NOMO-1 (cell line): Measurements from ENCODE around the gene SNX20.

ENCODE experiments used
- DNase-seq, 2 experiments: peaks; one replicate each; lab custom pipeline; 2025; ENCODE audit not compliant: unreplicated experiment in 2 of 2; lab: John Stamatoyannopoulos, UW

The SNX20 gene

DNA sequence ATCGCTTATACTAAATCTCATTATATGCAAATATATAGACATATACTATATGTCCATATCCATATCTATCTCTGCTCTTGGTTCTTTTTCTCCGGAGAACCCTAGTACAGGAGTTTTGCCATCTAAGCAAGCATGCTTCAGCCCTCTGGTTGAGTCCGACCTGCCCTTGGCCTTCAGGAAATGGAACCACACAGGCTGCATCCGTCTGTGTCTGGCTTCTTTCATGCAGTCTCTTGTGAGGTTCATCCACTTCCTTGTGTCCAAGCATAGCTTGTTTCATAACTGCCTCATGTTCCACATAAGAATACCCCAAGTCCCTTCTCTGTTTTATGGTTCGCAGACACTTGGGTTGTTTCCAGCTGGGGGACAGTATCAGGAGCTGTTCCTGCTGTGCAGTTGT lies 16.8 kb downstream of the SNX20 start:
- DNase-seq, result no peak

DNA sequence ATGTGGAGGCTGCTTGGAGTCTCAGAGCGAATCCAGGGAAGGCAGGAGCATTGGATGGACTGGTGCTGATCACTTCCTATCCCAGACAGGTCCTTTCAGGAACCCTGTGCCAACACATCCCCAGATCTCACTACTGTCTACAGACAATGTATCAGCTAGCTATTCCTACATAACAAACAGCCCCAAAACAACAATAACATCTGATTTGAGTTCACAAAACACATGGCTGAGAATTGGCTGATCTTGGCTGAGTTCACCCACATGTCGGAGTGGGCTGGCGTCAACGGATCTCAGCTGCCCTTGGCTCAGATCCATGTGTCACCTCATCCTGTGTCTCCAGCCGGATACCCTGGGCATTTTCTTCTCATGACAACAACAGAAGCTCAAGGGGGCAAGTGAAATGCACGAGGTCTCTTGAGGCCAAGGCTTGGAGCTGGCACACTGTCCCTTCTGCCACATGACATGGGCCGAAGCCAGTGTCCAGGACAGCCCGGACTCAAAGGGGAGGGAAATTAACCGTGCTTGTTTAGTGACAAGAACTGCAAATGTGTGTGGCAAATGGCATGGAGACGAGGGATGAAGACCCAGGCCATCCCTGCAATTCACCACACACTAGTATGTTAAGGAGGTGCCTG lies 18.7 kb downstream of the SNX20 start:
- no peak for DNase-seq

DNA sequence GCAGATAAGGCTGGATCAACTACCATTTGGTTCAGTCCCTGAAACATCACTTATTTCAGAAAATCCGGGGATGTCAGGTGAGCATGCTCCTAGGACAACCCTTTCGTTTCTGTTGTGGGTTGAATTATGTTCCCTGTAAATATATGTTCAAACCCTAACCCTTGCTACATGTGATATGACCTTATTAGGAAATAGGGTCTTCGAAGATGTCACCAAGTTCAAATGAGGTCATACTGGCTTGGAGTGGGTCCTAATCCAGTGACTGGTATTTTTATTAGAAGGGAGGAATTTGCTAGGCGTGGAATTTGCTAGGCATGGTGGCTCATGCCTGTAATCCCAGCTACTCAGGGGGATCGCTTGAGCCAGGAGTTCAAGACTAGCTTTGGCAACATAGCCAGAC lies 21.3 kb downstream of the SNX20 start:
- no peak for DNase-seq

DNA sequence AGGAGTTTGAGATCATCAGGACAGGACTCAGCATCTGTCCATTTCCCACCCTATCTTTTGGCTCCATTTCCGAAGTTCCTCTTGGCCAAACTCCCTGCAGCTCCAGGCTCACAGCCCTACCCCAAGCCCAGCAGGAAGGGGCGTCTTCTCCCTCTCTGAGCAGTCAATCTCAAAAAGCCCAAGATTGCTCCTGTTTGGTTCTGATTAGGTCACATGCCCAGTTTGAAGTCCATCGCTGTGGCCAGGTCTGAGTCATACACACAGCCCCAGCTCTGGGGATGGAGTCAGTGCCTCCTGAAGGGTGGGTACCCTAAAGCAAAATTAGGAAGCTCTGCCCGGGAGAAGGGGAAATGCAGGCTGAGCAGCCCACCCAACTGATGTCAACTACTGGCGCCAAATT lies 23.9 kb downstream of the SNX20 start:
- DNase-seq, result no peak

DNA sequence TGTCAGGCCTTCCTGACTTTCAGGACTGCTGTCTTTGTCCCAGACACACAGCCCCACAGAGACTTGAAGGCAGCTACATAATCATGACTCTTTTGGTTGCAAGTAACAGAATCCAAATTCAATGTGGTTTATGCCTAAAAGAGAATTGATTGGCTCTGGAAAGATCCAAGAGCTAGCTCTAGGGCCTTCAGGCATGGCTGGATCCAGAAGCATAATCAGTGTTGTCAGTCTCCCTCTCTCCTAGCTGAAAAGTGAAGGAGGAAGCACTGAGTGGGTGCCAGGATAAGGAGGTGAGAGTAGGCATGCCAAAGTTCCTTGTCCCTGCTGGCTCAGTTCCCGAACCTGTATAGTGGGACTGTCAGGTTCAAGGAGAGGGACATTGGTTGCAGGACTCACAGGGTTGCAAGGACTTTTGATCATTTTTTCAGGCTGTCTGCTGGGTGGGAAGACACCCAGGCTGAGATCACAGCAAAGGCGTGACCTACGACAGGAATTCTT lies 25.5 kb downstream of the SNX20 start:
- no peak for DNase-seq

DNA sequence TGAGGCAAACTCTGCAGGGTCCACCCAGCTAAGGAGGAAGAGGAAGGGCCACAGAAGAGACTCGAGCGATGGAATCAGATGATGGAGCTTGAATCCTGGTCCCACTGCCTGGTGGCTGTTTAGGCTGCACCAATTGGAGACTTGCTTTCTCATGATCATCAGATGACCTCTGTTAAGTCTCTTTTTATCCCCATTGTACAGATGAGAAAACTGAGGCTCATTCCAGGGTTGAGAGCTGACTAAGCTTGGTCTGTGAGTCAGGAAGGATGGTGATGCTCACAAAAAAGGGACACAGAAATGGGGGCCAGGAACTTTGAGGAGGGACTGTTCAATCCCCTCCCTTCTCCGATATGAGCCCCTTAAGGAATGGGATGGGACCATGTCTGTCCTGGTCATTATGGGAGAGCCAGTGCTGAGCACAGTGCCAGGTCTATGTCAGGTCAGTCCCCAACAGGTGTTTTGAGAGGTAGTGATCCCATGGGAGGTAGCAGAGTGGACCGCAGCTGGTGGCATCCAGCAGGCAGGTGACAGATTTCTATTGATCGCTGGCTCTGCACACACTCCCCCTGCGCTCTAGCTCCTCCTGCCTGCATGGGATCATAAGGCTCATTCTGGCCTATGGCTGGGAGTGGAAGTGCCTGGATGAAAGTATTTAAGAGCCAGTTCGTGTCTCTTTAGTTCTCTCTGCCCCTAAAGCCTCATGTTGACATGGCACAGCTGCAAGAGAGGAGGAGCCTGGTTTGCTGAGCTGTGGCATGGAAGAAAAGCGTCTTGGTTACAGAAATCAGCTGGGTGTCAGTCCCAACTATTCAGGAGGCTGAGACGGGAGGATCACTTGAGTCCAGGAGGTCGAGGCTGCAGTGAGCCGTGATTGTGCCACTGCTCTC lies 27.2 kb downstream of the SNX20 start:
- DNase-seq, result no peak

DNA sequence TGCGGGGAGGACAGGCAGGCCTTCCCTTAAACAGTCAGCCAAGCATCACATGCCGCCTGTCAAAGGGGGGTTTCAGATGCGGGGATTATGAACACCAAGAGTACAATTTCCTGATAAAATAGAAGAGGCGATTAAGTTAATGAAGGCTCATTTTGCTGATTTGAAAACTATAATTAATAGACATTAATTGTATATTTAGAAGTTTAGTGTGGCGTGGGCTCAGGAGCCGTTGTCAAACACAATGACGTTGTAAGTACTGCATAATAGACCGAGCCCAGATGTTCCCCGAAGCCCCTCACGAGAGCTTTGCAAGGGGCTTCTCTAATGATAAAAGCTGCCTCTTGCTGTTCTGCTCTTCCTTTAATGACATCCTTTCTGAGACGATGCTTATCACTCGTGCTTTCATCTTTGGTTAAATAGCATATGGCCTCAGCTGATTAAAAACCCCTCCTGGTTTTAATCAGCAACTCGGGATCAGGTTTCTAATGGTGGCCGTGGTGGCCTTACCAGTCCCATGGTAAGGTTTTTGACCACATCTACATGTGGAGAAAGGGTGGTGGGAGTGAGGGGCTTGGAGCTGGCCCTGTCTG lies 28.2 kb downstream of the SNX20 start:
- DNase-seq, result no peak

DNA sequence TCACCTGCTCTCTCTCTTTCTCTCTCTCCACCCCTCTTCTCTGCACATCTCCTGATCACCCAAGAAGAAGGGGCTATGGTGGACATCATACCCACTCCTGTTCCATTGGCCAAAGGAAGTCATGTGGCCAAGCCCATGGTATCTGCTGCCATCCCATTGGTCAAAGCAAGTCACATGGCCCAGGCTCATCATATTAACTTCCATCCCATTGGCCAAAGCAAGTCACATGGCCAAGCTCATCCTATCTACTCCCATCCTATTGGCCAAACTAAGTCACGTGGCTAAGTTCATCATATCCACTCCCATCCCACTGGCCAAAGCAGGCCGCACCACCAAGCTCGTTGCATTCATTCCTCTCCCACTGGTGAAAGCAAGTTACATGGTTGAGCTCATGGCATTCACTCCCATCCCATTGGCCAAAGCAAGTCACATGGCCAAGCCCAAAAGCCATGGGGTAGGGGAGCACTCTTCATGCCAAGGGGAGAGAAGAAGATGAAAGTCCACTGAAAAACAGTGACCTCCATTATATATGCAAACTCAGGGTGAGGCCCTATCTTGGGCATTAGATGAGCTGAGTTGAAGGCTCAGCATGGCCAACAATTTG lies 29.2 kb downstream of the SNX20 start:
- no peak for DNase-seq

DNA sequence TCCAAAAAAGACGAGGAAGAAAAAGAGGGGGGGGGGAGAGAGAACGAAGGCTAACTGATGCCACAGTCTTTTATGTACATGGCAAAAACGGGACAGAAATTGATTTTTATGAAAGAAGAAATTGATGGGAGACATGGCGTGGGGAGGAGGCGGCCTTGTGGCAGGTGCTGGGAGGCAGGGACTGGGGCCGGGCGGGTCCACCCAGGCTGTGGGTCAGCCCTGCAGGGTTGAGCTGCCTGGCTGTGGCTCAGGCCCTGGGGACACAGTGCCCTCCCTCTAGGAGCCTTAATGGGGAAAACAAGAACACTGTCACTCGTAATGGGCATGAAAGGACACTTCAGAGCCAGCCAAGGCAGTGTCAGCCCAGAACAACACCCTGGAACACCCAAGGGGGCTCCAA lies 34.8 kb downstream of the SNX20 start:
- DNase-seq, result no peak

DNA sequence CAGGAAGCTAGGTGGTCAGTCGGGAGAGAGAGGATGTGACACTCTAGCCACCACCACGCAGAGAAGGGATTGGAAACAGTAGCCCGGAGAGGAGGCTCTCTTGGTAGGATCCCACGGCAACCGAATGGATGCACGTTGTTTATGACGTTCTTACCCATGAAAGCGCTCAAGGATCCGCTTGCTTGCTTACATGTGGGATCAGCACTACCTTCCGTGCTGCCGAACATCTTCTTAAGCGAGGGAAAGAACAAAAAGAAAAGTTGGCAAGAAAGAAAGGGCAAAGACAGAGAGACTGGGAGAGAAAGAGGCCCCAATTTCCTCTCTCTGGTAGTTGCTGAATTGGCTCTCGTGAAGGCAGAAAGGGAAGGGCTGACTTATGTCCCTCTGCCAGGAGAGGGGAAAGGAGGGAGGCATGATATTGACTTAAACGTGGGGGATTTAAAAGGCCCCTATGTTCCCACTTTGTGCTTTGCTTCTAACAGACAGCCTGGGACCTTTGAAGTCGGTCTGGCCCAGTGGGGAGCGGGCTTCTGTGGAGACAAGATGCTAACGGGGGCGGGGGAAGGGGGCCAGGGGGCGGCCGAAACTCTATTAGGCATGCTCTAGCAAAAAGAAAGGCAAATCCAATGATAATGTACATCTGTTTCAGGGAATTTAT lies 35.4 kb downstream of the SNX20 start:
- no peak for DNase-seq

DNA sequence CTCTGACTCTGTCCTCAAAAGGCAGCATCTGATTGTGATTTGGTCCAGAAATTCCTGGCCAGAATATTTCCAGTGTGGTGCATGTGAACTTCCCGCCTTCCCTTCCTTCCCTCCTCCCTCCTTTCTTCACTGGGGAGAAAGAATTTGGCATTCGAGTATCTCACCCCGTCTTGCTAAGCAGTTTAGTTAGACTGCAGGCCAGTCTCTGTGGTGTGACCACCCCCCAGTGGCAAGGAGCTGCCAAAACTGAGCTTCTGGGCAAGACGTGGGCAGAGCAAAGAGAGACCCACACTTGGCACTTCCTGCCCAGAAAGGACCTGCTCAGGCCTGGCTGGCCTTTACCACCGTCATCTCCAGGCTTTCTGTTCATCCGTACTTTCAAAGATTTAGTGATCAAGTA lies 36.4 kb downstream of the SNX20 start:
- peak in 1 of 2 experiments; percentile 5 for DNase-seq

DNA sequence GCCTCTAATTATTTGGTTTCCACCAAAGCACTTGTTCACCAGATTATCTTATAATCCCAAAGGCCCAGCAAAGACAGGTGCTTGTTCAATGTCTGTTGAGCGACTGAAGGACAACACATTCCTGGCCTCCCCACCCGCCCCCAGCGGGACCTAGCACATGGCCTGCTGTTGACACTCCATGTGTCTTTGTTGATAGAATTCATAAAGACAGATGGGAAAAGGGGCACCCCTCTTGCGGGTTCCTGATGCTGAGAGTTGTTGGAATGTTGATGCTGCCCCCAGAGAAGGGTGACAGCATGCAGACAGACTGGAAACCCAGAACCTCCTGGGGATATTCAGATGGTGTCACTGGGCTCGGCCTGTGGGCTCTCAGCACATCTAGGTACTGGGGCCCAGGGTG lies 36.9 kb downstream of the SNX20 start:
- DNase-seq, result no peak

DNA sequence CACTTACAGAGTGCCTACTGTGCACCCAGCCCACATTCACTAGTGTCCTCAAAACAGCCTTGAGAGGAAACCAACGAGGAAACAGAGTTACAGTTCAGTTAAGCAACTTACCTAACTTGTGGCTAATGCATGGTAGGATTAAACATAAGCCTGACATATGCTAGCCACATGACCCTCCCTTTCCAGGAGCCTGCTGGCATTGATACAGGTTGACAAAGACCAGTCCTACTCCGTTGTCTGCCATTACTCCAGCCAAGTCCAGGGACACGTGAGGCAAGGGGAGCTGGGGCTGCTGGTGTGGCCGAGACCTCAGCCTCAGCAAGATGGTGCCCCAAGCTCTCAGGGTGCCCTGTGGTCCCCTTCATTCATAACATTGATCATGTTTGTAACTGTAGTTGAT lies 37.9 kb downstream of the SNX20 start:
- DNase-seq, result no peak

DNA sequence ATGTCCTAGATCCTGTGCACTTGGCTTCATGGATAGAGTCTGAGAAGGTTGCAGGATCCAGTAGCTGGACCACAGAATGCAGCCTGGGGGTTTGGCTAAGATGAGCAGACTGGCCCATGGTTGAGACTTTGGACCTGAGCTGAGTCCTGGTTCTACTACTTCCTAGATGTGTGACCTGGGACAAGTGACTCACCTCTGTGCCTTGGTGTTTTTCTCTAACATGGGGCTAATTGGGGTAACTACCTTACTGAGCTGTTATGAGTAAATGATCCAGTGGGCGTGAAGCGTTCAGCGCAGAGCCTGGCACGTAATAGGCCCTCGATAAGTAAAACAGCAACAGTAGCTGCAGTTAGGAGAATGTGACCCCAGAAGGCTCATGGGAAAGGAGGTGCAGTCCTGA lies 38.8 kb downstream of the SNX20 start:
- DNase-seq, result no peak

DNA sequence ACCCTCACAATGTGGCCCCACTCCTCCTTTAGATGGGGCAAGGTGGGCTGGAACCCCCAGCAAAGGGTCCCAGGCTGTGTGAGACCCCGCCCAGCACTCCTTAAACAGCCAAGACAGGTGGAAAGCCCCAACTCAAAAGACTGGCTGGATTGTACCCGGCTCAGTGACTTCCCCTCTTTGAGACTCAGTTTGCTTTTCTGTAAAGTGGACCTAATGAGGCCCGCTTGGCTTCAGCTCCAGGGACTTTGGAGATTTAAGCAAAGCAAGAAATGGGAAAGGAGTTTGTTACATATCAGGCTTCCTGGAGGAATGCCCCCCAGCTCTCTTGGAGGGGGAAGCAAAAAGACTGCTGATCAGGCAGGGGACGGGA lies 39.3 kb downstream of the SNX20 start:
- DNase-seq, result no peak

DNA sequence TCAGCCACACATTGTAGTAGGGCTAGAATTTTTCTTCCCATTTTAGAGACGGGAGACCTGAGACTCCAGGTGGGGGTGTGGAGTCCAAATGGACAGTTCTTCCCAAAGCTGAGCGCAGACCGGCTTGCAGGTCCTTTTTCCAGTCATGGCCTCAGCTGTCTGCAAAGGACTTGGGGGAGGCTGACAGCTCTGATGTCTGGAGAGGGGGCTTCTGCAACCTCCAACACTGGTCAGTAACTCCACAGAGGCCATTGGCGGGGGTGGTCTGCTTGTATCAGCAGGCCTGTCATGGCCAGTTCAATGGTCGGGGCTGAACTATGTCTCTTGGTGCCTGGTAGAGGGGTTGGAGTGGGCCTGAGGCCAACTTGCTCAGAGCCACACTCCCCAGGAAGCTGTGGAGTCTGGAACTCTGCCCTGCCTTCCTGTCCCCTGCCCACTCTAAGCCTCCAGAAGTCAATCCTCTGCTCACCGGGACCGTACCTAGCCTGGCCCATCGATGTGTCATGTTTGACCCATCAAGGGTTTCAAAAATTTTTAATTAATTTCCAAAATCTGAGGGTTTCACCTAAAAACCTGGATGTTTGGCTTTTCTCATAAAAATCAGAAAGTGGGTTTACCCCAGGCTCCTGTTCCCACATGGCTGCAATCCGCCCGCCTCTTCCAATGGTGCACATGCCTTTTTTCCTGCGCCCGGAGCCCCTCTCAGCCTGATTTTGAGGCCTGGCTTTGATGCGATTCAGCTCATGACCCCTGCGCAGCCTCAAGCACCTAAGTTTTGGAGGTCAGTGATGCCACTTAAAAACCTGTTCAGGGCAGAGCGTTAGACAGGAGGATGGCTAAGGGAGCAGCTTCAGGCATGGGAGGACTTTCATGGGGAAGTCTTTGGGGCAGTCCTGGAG lies 39.9 kb downstream of the SNX20 start:
- no peak for DNase-seq

DNA sequence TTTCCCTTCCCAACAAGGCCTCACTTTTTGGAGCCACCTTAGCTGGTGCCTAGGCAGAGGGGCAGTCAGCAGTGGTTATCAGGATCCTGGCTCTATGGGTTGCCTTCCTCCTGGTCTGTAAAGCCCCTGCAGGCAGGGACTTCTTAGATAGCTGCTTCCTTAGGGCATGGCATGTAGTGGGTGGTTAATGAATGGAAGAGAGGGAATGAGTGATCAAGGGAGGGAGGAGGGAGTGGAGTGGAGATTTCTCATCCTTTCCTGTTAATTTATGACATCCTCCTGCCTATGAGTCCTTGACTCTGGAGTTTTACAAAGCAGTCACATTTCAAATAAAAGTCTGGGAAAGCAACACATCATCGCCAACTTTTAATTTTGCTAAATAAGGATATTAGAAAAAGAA lies 40.7 kb downstream of the SNX20 start:
- no peak for DNase-seq

DNA sequence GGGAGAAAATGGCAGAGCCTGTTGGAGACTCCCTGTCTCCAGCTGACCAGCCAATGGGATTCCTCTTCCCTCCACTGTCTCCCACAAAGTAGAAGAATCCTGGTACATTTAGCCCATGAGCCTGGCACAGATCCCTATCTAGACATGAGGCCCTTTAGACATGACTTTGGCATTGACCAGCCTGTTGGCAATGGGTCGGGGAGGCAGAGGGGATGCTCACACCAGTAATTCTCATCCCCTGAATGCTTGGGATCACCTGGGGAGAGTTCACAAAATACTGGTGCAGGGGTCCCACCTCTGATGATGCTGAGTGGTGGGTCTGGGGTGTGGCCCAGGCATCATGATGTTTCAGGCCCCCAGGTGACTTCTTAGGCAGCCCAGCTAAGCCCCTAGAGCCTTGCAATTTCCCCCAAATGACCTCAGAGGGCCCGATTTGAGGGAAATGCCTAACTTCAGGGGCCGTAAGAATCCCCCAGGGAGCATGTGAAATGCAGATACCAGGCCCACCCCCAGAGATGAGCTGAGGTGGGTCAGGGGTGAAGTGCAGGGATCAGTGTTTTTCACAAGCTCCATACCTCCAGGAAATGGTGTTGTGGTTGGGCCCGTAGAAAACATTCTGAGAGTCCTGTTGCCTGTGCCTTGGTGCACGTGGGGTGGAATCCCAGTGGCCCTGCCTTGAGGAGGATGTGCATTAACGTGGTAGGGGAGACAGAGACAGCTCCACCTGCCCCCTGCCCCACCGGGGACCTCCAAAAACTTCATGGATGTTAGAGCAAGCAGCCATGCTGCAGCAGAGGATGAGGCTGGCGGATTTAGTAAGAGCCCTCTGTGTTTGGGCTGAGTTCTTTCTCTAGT lies 42.1 kb downstream of the SNX20 start:
- no peak for DNase-seq
